Mesothelial cell of epicardium (in vitro differentiated cells): Measurements from ENCODE around the gene VWF. TPM values are rescaled to one million over a fixed set of nuclear protein-coding genes. Genes with fewer than 3 reads are reported as not detected.

Source experiments
- DNase-seq, 2 experiments: peaks; one replicate each; pipeline ENCODE4 v3.0.0; 2021; ENCODE audit warnings: low spot score in 2 of 2; ENCODE audit not compliant: unreplicated experiment in 2 of 2
- H3K27ac Mint-ChIP-seq: 2 replicates; pipeline ENCODE4 v1.8.0; 2021; ENCODE audit warnings: mixed read lengths
- H3K27me3 Mint-ChIP-seq: 2 replicates; pipeline ENCODE4 v1.8.0; 2021; ENCODE audit warnings: low read depth, mixed read lengths
- H3K36me3 Mint-ChIP-seq: 2 replicates; pipeline ENCODE4 v1.8.0; 2021; ENCODE audit warnings: mixed read lengths
- H3K4me1 Mint-ChIP-seq: 2 replicates; pipeline ENCODE4 v1.8.0; 2021; ENCODE audit warnings: mixed read lengths
- H3K4me3 Mint-ChIP-seq: 2 replicates; pipeline ENCODE4 v1.8.0; 2021; ENCODE audit warnings: mild to moderate bottlenecking, moderate library complexity, mixed read lengths
- H3K9me3 Mint-ChIP-seq: 2 replicates; pipeline ENCODE4 v1.8.0; 2021; ENCODE audit warnings: mixed read lengths
- CTCF ChIP-seq: fragments of 200-600 bp; sonication (generic); IDR thresholded peaks from one replicate; pipeline ENCODE4 v1.5.0; 2021; ENCODE audit warnings: antibody characterized with exemption; ENCODE audit not compliant: unreplicated experiment
- total RNA-seq: library from RNA; stranded (reverse); gene quantifications from 3 replicates; pipeline ENCODE4 v1.2.1, GENCODE V29; 2021

The VWF gene
- total RNA-seq, 1 donor from 2014 or later = 0.31 TPM

- H3K27ac Mint-ChIP-seq = no peak overlapping the region
- H3K36me3 Mint-ChIP-seq = no peaks in the 10 kb centered on the region
Observed at GRCh38 chr12:5971194-5971850, 153.1 kb downstream of the VWF start.

GRCh38 chr12:5969974-5970690 is 154.3 kb downstream of the VWF start:
- TF ChIP-seq CTCF = no peak
- no peaks in the 10 kb centered on the region for H3K4me1 Mint-ChIP-seq
- no peak overlapping the region for H3K4me3 Mint-ChIP-seq
- H3K27ac Mint-ChIP-seq = no peak overlapping the region
- H3K36me3 Mint-ChIP-seq = no peaks in the 10 kb centered on the region
- H3K27me3 Mint-ChIP-seq = peaks cover 30% of the 10 kb centered on the region
- DNase-seq = no peak
- no peaks in the 10 kb centered on the region for H3K9me3 Mint-ChIP-seq

More at GRCh38 chr12:5971194-5971850, 153.1 kb downstream of the VWF start:
- Mint-ChIP-seq H3K4me1 (no peaks in the 10 kb centered on the region), H3K27me3 (peaks cover 27% of the 10 kb centered on the region), H3K4me3 (no peak overlapping the region), H3K9me3 (no peaks in the 10 kb centered on the region)
- DNase-seq = no peak
- TF ChIP-seq CTCF = no peak

- Mint-ChIP-seq H3K27ac (no peak overlapping the region), H3K4me1 (no peaks in the 10 kb centered on the region), H3K27me3 (peaks cover 36% of the 10 kb centered on the region), H3K9me3 (no peaks in the 10 kb centered on the region), H3K36me3 (no peaks in the 10 kb centered on the region), H3K4me3 (no peak overlapping the region)
- DNase-seq = no peak
- no peak for TF ChIP-seq CTCF
Observed at GRCh38 chr12:5969156-5969973, 155.1 kb downstream of the VWF start.

- Mint-ChIP-seq H3K9me3 (no peaks in the 10 kb centered on the region), H3K27ac (no peak overlapping the region), H3K4me1 (no peaks in the 10 kb centered on the region), H3K36me3 (no peaks in the 10 kb centered on the region), H3K4me3 (no peak overlapping the region), H3K27me3 (peaks cover 41% of the 10 kb centered on the region)
- no peak for TF ChIP-seq CTCF
- DNase-seq = no peak
Observed at GRCh38 chr12:5967645-5968415, 156.6 kb downstream of the VWF start.

- Mint-ChIP-seq H3K4me3 (no peak overlapping the region), H3K9me3 (no peaks in the 10 kb centered on the region), H3K36me3 (no peaks in the 10 kb centered on the region), H3K27me3 (peaks cover 35% of the 10 kb centered on the region), H3K4me1 (no peaks in the 10 kb centered on the region), H3K27ac (no peak overlapping the region)
- DNase-seq = no peak
- no peak for TF ChIP-seq CTCF
Observed at GRCh38 chr12:5966486-5967095, 157.9 kb downstream of the VWF start.
